DOHH2 (cell line): ENCODE results near the gene CNTNAP2.

Experiments
- H3F3A ChIP-seq: fragments of 200-600 bp; sonication (generic), shearing (Covaris generic); 2 replicates; pipeline ENCODE4 v1.6.0; 2016; ENCODE audit warnings: antibody characterized with exemption, mild to moderate bottlenecking; ENCODE audit not compliant: control insufficient read depth, insufficient read depth
- H3K27ac ChIP-seq: fragments of 200-600 bp; sonication (generic); 2 replicates; pipeline ENCODE4 v1.5.1; 2014; ENCODE audit warnings: low read depth, mild to moderate bottlenecking, low read length, moderate library complexity
- H3K27me3 ChIP-seq: fragments of 200-600 bp; sonication (generic); 2 replicates; pipeline ENCODE4 v1.6.1; 2014; ENCODE audit warnings: mild to moderate bottlenecking, low read length, mixed read lengths; ENCODE audit not compliant: control insufficient read depth
- H3K36me3 ChIP-seq: fragments of 200-600 bp; sonication (generic); 2 replicates; pipeline ENCODE4 v1.6.1; 2014; ENCODE audit warnings: mild to moderate bottlenecking, low read length, moderate library complexity, mixed read lengths; ENCODE audit not compliant: control insufficient read depth
- H3K4me1 ChIP-seq: fragments of 200-600 bp; sonication (generic); 2 replicates; pipeline ENCODE4 v1.6.1; 2014; ENCODE audit warnings: mild to moderate bottlenecking, low read length, mixed read lengths; ENCODE audit not compliant: control insufficient read depth
- H3K4me2 ChIP-seq: fragments of 200-600 bp; sonication (generic); 2 replicates; pipeline ENCODE4 v1.6.0; 2014; ENCODE audit warnings: mild to moderate bottlenecking, low read length, moderate library complexity
- H3K4me3 ChIP-seq: fragments of 200-600 bp; sonication (generic); 2 replicates; pipeline ENCODE4 v1.5.1; 2014; ENCODE audit warnings: mild to moderate bottlenecking, low read length, mixed read lengths
- H3K79me2 ChIP-seq: fragments of 200-600 bp; sonication (generic); 2 replicates; pipeline ENCODE4 v1.6.1; 2014; ENCODE audit warnings: mild to moderate bottlenecking, low read length, mixed read lengths; ENCODE audit not compliant: control insufficient read depth
- H3K9me2 ChIP-seq: fragments of 200-600 bp; sonication (generic); replicated peaks from 2 replicates; pipeline ENCODE4 v1.6.1; 2014; ENCODE audit warnings: mild to moderate bottlenecking, low read length, mixed read lengths; ENCODE audit not compliant: control insufficient read depth
- H3K9me3 ChIP-seq: fragments of 200-600 bp; sonication (generic); 2 replicates; pipeline ENCODE4 v1.6.1; 2014; ENCODE audit warnings: antibody characterized with exemption, low read length, mixed read lengths; ENCODE audit not compliant: control insufficient read depth, insufficient read depth
- H4K20me1 ChIP-seq: fragments of 200-600 bp; sonication (generic); 2 replicates; pipeline ENCODE4 v1.6.0; 2014; ENCODE audit warnings: low read depth, mild to moderate bottlenecking, antibody characterized with exemption, low read length, moderate library complexity; ENCODE audit not compliant: control insufficient read depth, insufficient read depth
- CTCF ChIP-seq: fragments of 200-600 bp; sonication (generic); IDR thresholded peaks from one replicate; pipeline ENCODE4 v1.5.1; 2014; ENCODE audit warnings: antibody characterized with exemption, mild to moderate bottlenecking, low read depth, low read length; ENCODE audit not compliant: poor library complexity, severe bottlenecking
- EZH2phosphoT487 ChIP-seq: fragments of 200-600 bp; sonication (generic); IDR thresholded peaks from 2 replicates; pipeline ENCODE4 v1.6.1; 2017; ENCODE audit warnings: borderline replicate concordance, mild to moderate bottlenecking, antibody characterized with exemption, low read length, moderate library complexity, mixed read lengths

CNTNAP2 gene

DNA sequence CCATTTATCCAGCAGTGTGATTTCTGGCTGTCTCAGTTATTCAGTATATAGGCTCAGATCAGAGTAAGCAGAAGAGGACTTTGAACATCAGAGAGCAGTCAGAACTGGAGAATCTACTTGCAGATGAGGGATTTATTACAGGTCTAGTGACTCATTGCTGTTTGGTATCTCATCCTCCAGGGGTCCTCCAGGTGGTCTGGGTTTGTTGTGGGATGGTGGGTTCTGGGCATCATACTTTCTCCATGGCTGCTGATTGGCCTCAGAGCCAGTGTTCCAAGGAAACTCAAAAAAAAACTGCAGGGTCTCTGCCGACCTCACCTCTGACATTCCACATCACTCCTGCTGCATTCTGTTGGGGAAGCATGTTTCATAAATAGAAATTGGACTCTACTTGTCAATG lies 214.8 kb downstream of the CNTNAP2 start:
- H3K4me1 ChIP-seq, result no peaks in the 10 kb centered on the region
- H3K9me2 ChIP-seq, result no peaks in the 10 kb centered on the region
- H3K4me2 ChIP-seq, result no peak overlapping the region
- TF ChIP-seq CTCF (no peak), EZH2phosphoT487 (no peak)
- no peaks in the 10 kb centered on the region for H3K9me3 ChIP-seq
- no peaks in the 10 kb centered on the region for H3K79me2 ChIP-seq
- H3K27ac ChIP-seq, result no peak overlapping the region
- no peak overlapping the region for H3K4me3 ChIP-seq
- no peaks in the 10 kb centered on the region for H3K27me3 ChIP-seq
- no peaks in the 10 kb centered on the region for H3K36me3 ChIP-seq
- no peaks in the 10 kb centered on the region for H4K20me1 ChIP-seq
- H3F3A ChIP-seq, result no peaks in the 10 kb centered on the region

DNA sequence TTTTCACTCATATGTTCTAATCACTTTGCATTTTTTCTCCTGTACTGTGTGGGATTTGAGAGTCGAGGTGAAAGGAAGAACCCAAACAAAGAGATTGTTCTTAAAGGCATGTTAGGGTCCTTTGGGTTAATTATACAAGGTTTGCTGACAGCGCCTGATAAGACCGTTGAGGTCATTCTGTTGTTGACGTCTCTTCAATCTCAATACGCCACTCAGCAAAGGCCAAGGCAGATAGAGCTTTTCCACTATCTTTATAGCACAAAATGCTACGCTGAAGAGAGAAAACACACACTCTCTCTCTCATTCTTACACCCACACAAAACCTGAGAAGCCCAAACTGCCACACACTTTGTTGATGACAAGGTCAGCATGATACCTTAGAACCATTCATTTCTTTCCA lies 228.7 kb downstream of the CNTNAP2 start:
- Histone ChIP-seq H3K27ac (no peak overlapping the region), H3K9me2 (no peaks in the 10 kb centered on the region), H4K20me1 (no peaks in the 10 kb centered on the region), H3K4me1 (no peaks in the 10 kb centered on the region), H3F3A (no peaks in the 10 kb centered on the region), H3K4me3 (no peak overlapping the region), H3K79me2 (no peaks in the 10 kb centered on the region), H3K4me2 (no peak overlapping the region), H3K36me3 (no peaks in the 10 kb centered on the region), H3K27me3 (no peaks in the 10 kb centered on the region), H3K9me3 (no peaks in the 10 kb centered on the region)
- no peak for TF ChIP-seq CTCF
- no peak for TF ChIP-seq EZH2phosphoT487

- no peak overlapping the region for H3K4me2 ChIP-seq
- no peaks in the 10 kb centered on the region for H3K9me3 ChIP-seq
- H3K27me3 ChIP-seq, result no peaks in the 10 kb centered on the region
- TF ChIP-seq CTCF (no peak), EZH2phosphoT487 (no peak)
- H3F3A ChIP-seq, result no peaks in the 10 kb centered on the region
- no peaks in the 10 kb centered on the region for H3K9me2 ChIP-seq
- H3K4me3 ChIP-seq, result no peak overlapping the region
- H3K4me1 ChIP-seq, result no peaks in the 10 kb centered on the region
- no peaks in the 10 kb centered on the region for H3K79me2 ChIP-seq
- H3K36me3 ChIP-seq, result no peaks in the 10 kb centered on the region
- H4K20me1 ChIP-seq, result no peaks in the 10 kb centered on the region
- H3K27ac ChIP-seq, result no peak overlapping the region
These were observed 229.5 kb downstream of the CNTNAP2 start for GRCh38 chr7:146346096-146346495.

GRCh38 chr7:146355216-146355615 lies 238.6 kb downstream of the CNTNAP2 start:
- Histone ChIP-seq H4K20me1 (no peaks in the 10 kb centered on the region), H3K79me2 (no peaks in the 10 kb centered on the region), H3K36me3 (no peaks in the 10 kb centered on the region), H3F3A (no peaks in the 10 kb centered on the region), H3K4me1 (no peaks in the 10 kb centered on the region), H3K9me2 (0 out of 2 replicates have a peak, but pooled peaks cover 2% of the 10 kb centered on the region), H3K27ac (no peak overlapping the region), H3K27me3 (no peaks in the 10 kb centered on the region), H3K4me3 (no peak overlapping the region), H3K4me2 (no peak overlapping the region), H3K9me3 (no peaks in the 10 kb centered on the region)
- no peak for TF ChIP-seq EZH2phosphoT487
- TF ChIP-seq CTCF, result no peak
